Lung (tissue), 12 donors: Measurements from ENCODE around the gene KRT4. TPM values are rescaled to one million over a fixed set of nuclear protein-coding genes. Genes with fewer than 3 reads are reported as not detected.

Experiments used
- ATAC-seq: fragments of 200-7000 bp; cut with Tn5 transposase; one replicate; pipeline ENCODE4 v1.9.1; 2020; ENCODE audit warnings: moderate number of reproducible peaks; ENCODE audit not compliant: insufficient read depth, low FRiP score
- DNase-seq, 3 donors: peaks; one replicate each; pipeline ENCODE4 v3.0.0-alpha.2; 2013 to 2017
- H3K27ac ChIP-seq, 2 donors: one replicate each; pipeline ENCODE4 v1.5.1; 2013; ENCODE audit warnings: mild to moderate bottlenecking in 2 of 2, moderate library complexity in 2 of 2, control low read depth in 1 of 2, inconsistent platforms in 1 of 2, low read depth in 1 of 2, low read length in 1 of 2
- H3K27me3 ChIP-seq, 3 donors: one replicate each; pipeline ENCODE4 v1.5.1; 2013; ENCODE audit warnings: low read length in 2 of 3; ENCODE audit not compliant: control insufficient read depth in 3 of 3, insufficient read depth in 3 of 3
- H3K36me3 ChIP-seq, 4 donors: one replicate each; pipeline ENCODE4 v1.5.1; 2013; ENCODE audit warnings: low read length in 4 of 4, mild to moderate bottlenecking in 1 of 4, moderate library complexity in 1 of 4; ENCODE audit not compliant: control insufficient read depth in 4 of 4, insufficient read depth in 4 of 4
- H3K4me1 ChIP-seq, 5 donors: one replicate each; pipeline ENCODE4 v1.5.1; 2013; ENCODE audit warnings: low read length in 5 of 5, mild to moderate bottlenecking in 2 of 5, moderate library complexity in 1 of 5; ENCODE audit not compliant: control insufficient read depth in 5 of 5, insufficient read depth in 5 of 5
- H3K4me3 ChIP-seq: one replicate; pipeline ENCODE4 v1.5.1; 2013; ENCODE audit warnings: mild to moderate bottlenecking, control low read depth, moderate library complexity
- H3K9ac ChIP-seq, 2 donors: one replicate each; pipeline ENCODE4 v1.5.1; 2013; ENCODE audit warnings: low read length in 2 of 2, control low read depth in 1 of 2; ENCODE audit not compliant: insufficient read depth in 1 of 2
- H3K9me3 ChIP-seq, 4 donors: one replicate each; pipeline ENCODE4 v1.5.1; 2013; ENCODE audit warnings: low read length in 3 of 4, mild to moderate bottlenecking in 1 of 4, moderate library complexity in 1 of 4; ENCODE audit not compliant: control insufficient read depth in 4 of 4, insufficient read depth in 3 of 4
- WGBS, 2 donors: extraction: QIAGEN DNeasy Blood & Tissue Kit; methylation state at CpG; one replicate each; pipeline ENCODE4 v1.1.7; 2013; 5-methylcytosine and 5-hydroxymethylcytosine counted together
- polyA plus RNA-seq, 2 donors: library from polyadenylated mRNA; stranded (reverse); fragments of 200-250 nt; gene quantifications; one replicate each; pipeline ENCODE4 v1.2.1, GENCODE V29; 2013
- total RNA-seq, 2 donors: library from RNA; depleted of rRNA in 1 of 2; stranded (reverse); fragments of >200 nt in 1 of 2; gene quantifications; one replicate each; pipeline ENCODE4 v1.2.1, GENCODE V29; 2014 to 2021
- TF ChIP-seq, protein P1 (sequence below): IDR thresholded peaks from 2 replicates; pipeline ENCODE4 v1.5.1; 2012; ENCODE audit warnings: mild to moderate bottlenecking; ENCODE audit errors: control extremely low read depth, extremely low read depth
- donor health status: control.
- donor health status: control.
- donor health status: Bipolar disorder and iron deficiency.
- donor health status: healthy.
- donor health status: DM: yes; HTN: yes; CAD: no.

The KRT4 gene
- total and polyA plus RNA-seq, 4 donors: 1.3 to 7.7 (median 3.4) TPM

DNA sequence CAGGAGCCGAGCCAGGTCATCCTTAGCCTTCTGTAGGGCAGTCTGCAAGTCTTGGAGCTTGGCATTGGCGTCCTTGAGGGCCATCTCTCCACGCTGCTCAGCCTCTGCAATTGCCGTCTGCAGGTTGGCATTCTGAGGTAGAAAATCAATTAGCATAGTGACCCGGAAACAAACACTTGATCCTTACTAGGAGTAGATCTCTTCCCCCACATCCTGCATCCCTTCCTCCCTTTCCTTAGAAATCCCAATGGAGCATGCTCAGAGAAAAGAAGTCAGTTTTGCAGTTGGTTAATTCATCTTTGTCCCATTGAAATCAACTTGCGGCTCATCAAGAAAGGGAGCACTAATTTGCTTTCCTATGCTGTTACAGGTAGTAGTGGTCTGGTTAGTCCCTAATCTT is 42.8 kb downstream of the KRT4 start:
- WGBS, 2 donors: 82 to 88% methylated on average over 6 of the region's 6 CpGs
- no peaks in the 10 kb centered on the region for H3K36me3 ChIP-seq
- H3K4me3 ChIP-seq: no peak overlapping the region
- TF ChIP-seq, protein P1, sequence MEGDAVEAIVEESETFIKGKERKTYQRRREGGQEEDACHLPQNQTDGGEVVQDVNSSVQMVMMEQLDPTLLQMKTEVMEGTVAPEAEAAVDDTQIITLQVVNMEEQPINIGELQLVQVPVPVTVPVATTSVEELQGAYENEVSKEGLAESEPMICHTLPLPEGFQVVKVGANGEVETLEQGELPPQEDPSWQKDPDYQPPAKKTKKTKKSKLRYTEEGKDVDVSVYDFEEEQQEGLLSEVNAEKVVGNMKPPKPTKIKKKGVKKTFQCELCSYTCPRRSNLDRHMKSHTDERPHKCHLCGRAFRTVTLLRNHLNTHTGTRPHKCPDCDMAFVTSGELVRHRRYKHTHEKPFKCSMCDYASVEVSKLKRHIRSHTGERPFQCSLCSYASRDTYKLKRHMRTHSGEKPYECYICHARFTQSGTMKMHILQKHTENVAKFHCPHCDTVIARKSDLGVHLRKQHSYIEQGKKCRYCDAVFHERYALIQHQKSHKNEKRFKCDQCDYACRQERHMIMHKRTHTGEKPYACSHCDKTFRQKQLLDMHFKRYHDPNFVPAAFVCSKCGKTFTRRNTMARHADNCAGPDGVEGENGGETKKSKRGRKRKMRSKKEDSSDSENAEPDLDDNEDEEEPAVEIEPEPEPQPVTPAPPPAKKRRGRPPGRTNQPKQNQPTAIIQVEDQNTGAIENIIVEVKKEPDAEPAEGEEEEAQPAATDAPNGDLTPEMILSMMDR: no peak
- no peak for ATAC-seq
- peaks cover 0 to 3% (median 0%) of the 10 kb centered on the region in 4 donors for H3K9me3 ChIP-seq
- no peak for DNase-seq
- H3K4me1 ChIP-seq: no peaks in the 10 kb centered on the region
- H3K27ac ChIP-seq: no peak overlapping the region
- H3K9ac ChIP-seq: no peak overlapping the region
- peaks cover 0 to 12% (median 0%) of the 10 kb centered on the region in 3 donors for H3K27me3 ChIP-seq

DNA sequence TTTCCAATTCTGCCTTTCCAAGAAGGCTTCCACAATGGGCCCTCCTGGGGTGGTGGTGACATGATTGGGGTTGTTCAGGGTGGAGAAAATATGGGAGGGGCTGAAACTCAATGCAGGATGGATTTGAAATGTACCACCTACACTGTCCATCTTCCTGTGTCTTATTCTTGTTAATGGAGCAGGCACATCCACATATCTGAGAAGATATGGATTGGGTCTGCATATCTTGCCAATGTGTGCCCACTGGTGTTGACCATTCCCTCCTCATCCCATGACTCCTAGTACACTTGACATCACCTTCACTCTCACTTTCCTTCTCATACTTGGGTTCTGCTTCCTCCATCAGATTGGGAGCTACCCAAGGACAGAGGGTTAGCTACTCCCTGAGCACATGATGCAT is 44.0 kb downstream of the KRT4 start:
- no peak overlapping the region for H3K4me3 ChIP-seq
- DNase-seq (no peak), ATAC-seq (no peak)
- no peak overlapping the region for H3K27ac ChIP-seq
- H3K4me1 ChIP-seq: no peaks in the 10 kb centered on the region
- TF ChIP-seq, protein P1: no peak
- peaks cover 0 to 12% (median 0%) of the 10 kb centered on the region in 3 donors for H3K27me3 ChIP-seq
- H3K36me3 ChIP-seq: no peaks in the 10 kb centered on the region
- H3K9ac ChIP-seq: no peak overlapping the region
- H3K9me3 ChIP-seq: peaks cover 0 to 3% (median 0%) of the 10 kb centered on the region in 4 donors

DNA sequence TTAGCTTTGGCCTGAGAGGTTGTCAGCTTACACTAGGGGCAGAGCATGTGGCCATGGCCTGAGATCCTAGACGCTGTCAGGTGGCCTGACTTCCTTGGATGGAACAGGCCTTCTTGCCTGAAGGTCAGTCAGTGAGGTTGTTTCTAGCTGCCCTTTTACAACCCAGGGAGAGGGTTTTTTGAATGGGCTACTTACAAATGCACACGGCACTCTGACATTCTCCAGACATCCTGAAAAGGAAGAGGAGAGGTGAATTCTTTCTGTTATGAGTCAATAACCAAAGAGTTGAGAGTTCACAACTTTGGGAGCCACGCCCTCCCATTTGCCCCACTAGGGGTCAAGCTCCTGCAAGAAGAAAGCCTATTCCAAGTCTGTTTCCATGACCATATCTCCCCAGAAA is 44.6 kb downstream of the KRT4 start:
- WGBS, 2 donors: 74 to 78% methylated on average over 3 of the region's 3 CpGs
- DNase-seq: no peak
- no peaks in the 10 kb centered on the region for H3K4me1 ChIP-seq
- ATAC-seq: no peak
- H3K4me3 ChIP-seq: no peak overlapping the region
- no peak overlapping the region for H3K27ac ChIP-seq
- no peaks in the 10 kb centered on the region for H3K36me3 ChIP-seq
- H3K27me3 ChIP-seq: peaks cover 0 to 12% (median 0%) of the 10 kb centered on the region in 3 donors
- TF ChIP-seq, protein P1: no peak
- H3K9me3 ChIP-seq: peaks cover 0 to 3% (median 0%) of the 10 kb centered on the region in 4 donors
- no peak overlapping the region for H3K9ac ChIP-seq

DNA sequence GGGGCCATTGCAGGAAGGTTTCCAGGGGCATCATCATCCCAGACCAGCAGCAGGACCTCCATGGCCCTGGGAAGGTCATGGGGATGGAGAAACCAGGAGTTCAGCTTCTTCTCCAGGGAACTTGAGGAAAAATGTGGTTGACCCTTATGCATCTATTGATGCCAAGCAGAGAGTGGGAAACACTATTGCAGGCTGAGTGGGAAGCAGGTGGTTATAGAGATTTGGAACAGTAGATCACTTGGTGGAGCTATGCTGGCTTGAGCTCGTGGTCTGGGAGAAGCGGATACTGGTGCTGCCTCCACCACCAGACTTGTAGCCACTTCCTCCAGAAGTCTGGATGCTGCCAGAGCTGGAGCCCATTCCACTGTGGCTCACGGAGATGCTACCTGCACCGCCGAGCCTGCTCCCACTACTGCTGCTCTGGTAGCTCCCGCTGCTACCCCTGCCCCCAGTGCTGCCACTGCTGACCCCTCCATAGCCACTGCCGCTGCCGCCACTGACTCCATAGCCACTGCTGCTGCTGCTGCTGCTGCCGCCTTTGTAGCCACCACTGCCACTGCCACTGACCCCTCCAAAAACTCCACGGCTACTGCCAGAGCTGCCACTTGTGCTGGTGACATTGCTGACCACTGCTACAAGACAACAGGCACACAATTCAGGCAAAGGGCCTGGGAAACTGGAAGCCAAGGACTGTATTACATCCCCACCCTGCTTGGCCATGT is 45.3 kb downstream of the KRT4 start:
- H3K9ac ChIP-seq: no peak overlapping the region
- DNase-seq (no peak), ATAC-seq (no peak)
- H3K4me3 ChIP-seq: no peak overlapping the region
- peaks cover 0 to 6% (median 0%) of the 10 kb centered on the region in 3 donors for H3K27me3 ChIP-seq
- TF ChIP-seq, protein P1: no peak
- H3K36me3 ChIP-seq: no peaks in the 10 kb centered on the region
- no peak overlapping the region for H3K27ac ChIP-seq
- 83 to 85% methylated on average over 10 of the region's 10 CpGs for WGBS, 2 donors
- H3K4me1 ChIP-seq: no peaks in the 10 kb centered on the region
- peaks cover 0 to 3% (median 0%) of the 10 kb centered on the region in 4 donors for H3K9me3 ChIP-seq
